Measurements from ENCODE around the gene DTD1.

Gene DTD1

DNA sequence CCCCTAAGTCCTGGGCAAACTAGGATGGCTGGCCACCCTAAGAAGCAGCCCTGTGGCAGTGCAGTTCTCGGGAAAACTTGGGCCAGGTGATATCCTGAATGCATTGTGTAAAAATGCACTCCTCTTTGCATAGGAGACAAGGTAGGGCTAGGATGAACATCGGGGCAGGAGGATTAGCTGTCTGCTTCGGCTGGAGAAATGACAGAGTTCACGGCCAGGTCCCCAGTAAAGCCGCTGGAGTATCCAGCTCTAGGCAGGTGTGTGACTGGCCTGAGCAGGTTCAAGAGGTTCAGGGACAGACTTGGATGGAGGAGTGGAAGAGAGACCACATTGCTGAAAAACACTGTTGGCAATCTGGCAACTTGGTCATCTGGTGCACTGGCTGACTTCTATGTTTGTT lies 26.4 kb downstream of the DTD1 start:
- no peak for DNase-seq (ENCODE audit: low read depth in 1 of 2, low spot score in 1 of 2)

DNA sequence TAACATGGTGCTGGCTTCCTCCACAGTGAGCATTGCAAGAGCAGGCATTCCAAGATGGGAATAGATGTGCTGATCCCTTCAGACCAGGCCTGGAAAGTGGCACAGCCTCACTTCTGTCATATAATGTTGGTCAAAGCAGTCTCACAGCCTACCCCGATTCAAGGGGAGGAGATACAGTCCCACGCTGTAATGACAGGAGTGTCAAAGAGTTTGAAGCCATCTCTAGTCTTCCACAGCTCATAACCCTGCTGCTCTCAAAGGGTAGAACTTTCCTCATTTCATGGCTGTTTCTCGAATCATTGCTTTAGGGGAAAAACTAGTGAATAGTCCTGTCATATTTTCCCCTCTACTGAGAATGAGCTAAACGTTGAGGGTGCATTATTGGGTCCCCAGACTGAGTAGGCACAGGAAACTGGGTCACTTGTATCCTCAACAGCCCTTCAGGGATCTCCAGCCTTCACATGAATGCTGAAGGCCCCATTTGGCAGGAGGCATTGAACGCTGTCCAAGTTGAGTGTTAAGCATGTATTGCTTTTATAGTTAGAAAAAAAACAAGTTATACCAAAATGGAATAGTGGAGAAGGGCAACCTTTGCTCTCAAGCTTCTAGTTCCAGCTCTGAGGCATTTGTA lies 27.3 kb downstream of the DTD1 start:
- DNase-seq (ENCODE audit: low read depth in 1 of 2, low spot score in 1 of 2) = no peak

DNA sequence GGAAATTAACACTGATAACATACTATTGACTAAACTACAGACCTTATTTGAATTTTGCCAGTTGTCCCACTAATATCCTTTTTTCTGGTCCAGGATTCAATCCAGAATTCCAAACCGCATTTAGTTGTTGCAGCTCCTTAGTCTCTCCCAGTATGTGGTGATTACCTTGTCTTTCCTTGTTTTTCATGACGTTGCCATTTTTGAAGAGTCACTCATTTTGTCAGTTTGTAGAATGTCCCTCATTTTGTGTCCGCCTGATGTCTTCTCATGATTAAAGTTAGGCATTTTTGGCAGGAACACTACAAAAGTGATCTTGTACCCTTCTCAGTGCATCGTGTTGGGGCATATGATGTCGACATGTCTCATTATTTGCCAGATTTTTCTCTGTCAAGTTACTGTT lies 33.1 kb downstream of the DTD1 start:
- no peak for DNase-seq (ENCODE audit: low read depth in 1 of 2, low spot score in 1 of 2)

DNA sequence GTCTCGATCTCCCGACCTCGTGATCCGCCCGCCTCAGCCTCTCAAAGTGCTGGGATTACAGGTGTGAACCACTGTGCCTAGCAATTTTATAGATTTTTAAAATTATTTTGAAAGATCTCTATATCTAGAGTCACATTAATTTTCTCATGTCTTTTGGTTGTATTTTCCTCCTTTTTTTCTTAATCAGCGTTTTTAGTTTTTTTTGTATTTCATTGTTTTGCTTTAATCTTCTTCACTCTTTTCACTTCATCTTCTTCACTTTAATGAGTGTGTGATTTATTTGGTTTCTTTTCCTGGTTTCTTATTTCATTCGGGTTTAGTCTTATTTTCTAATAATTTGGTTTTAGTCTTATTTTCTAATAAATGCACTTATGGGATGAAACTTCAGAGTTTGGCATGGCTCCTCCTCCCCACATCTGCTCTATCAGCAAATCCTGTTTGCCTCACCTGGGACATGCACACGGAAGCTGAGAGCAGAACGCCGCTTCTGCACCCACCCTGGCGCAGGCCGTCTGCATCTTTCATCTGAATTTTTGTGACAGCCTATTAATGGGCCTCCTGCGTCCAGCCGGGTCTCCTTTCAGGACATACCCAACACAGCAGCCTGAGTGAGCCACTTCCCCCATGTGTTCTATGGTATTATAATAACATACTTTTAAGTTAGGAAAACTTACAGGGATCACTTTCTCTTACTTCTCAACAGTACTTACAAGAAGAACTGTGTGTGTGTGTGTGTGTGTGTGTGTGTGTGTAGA lies 35.5 kb downstream of the DTD1 start:
- no peak for DNase-seq (ENCODE audit: low read depth in 1 of 2, low spot score in 1 of 2)

DNA sequence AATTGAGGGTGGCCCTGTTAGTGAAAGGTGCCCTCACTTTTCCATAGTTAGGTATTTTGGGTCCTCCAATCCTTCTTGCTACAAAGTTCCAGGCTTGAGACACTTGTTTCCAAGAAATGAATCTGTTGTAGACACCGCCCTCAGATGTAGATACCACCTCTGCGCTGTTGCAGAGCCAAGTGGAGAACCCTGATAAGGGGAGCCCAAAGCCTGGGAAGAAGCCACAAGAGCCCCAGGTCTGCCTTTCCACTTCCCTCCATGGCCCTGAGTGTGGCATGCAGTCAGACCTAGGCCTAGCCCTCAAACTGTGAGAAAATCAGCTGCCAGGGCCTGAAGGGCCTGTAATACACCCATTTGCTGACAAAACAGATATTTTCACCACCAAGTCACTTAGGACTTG lies 37.1 kb downstream of the DTD1 start:
- DNase-seq (ENCODE audit: low read depth in 1 of 2, low spot score in 1 of 2) = no peak

DNA sequence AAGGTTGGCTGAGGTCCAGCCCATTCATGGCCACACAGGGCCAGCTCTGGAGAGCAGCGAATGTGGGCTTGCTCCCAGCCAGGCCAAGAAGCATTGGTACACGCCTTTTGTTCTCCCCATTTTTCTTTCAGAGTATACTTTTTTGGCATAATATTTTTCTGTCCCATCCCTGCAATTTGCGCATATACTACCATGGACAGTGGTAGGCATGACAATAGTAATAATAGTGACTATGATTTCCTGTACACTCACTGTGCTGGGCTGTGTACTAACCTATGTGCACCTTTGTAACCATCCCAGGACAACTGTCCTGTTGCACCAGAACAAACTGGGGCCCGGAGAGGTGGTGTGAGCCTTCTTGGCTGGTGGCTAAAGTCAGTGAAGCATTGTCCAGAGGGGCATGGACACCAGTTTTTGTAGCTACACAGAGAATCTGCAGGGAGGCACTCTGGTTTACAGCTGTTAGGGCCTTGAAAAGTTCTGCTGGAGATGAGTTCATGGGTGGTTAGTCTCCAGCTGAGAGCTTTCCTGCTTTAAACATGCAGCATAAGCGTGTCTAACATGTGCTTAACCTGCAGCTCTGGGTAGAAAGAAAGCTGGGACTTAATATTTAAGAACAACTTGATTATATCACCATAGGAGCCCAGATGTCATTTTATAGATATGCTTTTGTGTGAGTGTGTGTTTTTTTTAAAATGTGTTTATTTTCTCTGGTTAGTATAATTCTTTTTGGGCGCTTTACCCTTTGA lies 38.2 kb downstream of the DTD1 start:
- DNase-seq (ENCODE audit: low read depth in 1 of 2, low spot score in 1 of 2) = no peak

DNA sequence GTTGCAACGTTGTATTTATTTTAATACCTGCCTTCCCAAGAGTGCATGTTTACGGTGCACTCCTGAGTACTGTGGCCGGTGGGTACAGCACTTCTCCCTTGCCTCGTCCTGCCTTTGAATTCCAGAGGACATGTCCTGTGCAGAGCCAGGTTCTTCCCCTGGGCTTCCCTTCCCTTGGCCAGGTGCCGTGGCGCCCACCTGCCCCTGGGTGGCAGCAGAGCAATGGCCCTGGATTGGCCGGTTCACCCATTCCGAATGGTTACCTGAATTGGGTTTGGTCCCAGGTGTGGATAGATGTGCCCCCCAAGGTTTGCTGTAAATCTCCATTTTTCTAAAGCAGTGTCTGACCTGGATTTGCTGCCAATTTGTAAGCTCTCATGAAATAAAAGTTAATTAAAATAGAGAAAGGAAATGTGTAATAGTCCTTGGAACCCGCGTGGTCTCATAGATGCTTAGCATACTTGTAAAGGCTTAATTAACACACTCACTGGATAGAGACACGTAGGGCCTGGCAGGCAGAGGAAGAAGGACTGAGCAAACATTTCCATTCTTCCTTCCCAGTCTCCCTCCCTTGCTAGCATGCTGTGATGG lies 40.6 kb downstream of the DTD1 start:
- no peak for DNase-seq (ENCODE audit: low read depth in 1 of 2, low spot score in 1 of 2)

DNA sequence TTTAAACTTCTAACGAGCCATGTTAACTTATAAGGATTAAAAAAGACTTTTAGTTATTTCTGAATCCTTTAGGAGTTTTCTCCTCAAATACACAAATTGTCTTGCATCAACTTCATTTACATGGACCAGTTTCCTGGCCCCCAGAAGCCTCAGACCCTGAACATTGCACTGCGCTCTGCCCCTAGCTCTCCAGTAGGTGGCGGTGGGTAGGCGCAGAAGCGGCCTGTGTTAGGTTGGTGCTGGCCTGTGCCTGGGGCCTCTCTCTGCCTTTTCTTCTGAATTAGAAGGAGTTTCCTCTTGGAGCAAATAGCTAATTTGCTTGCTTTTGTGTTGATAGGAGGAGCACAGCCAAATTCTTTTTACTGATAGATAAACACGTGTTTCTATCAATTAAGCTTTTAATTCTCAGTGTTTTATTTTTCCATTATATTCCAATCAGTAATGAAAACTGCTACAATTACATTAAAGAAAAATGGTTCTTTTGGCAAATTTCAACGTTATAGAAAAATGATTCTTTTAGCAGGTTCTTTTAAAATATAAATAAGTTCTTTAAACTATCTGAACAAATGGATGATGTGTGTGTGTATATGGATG lies 44.4 kb downstream of the DTD1 start:
- DNase-seq (ENCODE audit: low read depth in 1 of 2, low spot score in 1 of 2) = peak in 1 of 2 donors; percentile 14

DNA sequence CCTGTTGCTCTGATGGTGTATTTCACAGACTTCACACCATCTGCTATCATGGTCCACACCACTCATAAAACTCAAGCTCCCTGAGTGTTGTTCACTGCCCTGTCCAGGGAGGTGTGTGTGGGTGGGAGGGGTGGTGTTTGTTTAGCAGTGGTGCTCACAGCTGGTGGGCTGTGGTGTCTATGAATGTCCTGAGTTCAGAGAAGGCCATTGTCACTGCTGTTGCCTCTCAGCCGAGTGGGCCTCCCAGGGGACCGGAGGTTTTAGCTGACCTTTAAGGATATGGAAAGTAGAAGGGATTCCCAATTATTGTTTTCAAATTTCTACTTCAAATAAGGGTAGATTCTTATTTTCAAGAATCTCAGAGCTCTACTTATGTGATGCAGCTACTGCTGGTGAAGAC lies 45.6 kb downstream of the DTD1 start:
- DNase-seq (ENCODE audit: low read depth in 1 of 2, low spot score in 1 of 2) = no peak

DNA sequence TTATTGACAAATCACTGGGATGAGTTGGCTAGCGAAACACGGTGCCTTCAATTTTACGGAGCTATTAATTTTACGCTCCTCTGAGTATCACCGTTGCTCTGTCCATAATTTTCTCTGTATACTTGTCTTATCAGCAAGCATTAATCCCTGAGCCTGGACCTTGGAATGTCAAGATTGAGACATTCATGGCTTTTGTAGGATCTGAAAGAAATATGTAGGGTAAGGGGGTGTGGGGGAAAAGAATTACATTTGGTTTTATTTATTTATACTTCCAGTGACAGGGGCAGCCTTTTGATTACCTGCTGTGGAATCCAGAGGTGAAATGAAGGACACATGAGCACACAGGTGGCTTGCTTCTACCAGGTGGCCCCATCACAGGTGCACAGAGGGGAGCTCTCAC lies 46.6 kb downstream of the DTD1 start:
- DNase-seq (ENCODE audit: low read depth in 1 of 2, low spot score in 1 of 2) = no peak

DNA sequence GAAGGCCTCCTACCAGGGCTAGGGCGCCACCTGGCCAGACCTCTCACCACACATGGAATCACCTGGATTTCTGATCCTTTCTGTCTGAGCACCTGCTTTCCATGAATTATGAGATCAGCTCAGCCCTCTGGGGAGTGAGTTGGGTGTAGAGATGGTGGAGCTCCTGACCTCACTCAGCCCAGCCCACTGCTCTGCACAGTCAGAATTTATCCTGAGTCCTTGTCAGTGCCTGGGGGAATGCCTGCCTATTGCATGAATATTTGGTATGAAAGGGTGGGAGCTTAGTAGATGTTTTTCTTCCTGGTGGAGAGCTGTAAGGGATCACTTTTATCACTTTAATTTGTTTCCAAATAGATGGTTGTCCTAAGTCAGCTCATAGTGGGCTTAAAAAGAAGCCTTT lies 47.5 kb downstream of the DTD1 start:
- no peak for DNase-seq (ENCODE audit: low read depth in 1 of 2, low spot score in 1 of 2)

DNA sequence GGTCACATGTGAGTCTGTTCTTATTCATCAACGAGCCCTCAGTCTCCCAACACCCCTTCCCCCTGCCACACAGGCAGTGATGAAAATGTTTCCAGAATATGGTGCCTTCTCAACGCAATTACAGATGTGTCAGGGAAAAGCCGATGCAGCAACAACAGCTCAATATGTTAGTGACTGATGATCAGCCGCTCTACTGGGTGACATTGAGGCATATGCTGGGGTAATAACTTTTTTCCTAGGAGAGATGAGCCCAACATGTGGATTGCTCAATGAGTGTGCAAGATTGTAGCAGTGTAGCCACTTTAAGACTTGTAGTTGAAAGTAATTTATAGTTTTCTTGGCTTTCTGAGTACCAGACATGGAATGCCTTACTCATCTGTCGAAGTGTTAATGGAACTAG lies 49.4 kb downstream of the DTD1 start:
- DNase-seq (ENCODE audit: low read depth in 1 of 2, low spot score in 1 of 2) = no peak

DNA sequence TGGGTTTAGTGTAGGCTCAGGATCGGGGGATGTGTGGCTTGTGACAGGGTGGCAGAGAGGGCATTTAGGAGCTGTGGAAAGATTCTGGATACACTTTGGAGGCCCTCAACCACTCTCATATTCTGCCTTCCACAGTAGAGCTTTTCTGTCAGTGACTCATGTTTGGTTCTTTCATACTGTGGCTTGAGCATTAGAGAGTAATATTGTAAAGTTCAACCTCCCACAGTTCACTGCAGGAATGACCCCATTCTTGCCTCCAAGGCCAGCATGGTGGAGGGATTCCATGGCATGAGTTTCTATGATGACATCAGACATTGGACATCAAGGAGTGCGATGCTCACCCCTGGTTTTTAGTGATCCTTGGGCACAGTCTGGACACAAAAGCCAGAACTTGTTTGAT lies 50.9 kb downstream of the DTD1 start:
- no peak for DNase-seq (ENCODE audit: low read depth in 1 of 2, low spot score in 1 of 2)

DNA sequence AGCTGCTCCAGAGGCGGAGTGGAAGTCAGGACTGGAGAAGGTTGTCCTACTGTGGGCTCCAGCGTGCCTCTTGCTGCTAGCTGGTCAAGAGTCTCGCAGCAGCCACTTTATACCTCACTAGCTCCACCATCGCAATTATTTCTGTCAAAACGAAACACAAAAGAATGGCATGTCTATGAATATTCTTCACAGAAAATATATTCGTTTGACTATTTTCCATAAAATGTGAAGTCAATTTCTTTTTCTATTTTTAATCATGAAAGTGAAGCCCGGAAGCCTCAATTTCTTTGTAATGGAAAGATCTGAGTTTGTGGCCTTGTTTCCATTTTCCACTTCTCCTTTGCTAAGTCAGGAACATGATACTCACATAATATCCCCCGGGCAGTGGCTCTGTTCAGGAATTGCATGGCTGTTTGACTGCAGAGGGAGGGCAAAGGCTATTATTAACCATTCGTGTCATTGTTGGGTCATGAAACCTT lies 51.7 kb downstream of the DTD1 start:
- no peak for DNase-seq (ENCODE audit: low read depth in 1 of 2, low spot score in 1 of 2)

DNA sequence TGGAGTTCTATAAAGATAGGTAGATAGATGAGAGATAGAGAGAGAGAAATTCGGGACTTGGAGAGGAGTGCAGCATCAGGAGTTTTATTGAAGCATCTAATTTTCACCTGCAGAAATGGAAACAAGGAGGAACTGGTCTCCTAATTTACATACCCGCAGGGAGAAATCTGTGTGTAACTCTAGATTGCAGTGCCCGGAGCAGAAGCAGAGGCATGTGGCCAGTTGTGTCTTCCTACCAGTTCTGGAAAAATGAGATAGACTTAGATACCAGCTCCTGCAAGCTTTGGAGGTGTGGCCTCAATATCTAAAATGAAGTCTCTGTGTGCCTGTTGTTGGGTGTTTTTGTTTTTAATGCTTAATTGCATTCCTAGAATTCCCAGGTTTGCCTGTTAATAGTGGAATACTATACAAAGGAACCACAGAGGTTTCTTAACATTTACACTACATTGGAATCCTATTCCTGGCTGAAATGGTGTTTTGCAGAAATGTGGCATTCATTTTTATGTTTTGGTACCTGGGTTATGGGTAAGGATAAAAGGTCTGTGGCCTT lies 57.4 kb downstream of the DTD1 start:
- DNase-seq (ENCODE audit: low read depth in 1 of 2, low spot score in 1 of 2) = no peak

DNA sequence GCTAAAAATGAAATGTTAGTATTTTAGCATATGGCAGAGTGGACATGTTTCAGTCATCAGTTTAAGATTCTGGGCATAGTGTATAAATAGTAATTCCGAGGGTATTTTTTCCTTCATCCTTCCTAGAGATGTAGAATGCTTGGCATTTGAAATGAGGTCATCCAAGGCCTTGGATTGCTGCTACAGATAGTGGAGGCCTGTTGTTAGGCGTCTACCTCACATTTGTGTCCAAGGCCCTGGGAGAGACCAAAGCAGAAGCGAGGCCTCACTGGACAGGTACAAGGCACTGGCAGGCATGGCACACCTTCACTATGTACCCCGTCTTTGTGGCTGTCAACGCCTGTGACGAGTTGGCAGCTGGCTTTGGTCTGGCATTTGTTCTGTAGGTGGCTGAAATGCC lies 58.0 kb downstream of the DTD1 start:
- no peak for DNase-seq (ENCODE audit: low read depth in 1 of 2, low spot score in 1 of 2)

DNA sequence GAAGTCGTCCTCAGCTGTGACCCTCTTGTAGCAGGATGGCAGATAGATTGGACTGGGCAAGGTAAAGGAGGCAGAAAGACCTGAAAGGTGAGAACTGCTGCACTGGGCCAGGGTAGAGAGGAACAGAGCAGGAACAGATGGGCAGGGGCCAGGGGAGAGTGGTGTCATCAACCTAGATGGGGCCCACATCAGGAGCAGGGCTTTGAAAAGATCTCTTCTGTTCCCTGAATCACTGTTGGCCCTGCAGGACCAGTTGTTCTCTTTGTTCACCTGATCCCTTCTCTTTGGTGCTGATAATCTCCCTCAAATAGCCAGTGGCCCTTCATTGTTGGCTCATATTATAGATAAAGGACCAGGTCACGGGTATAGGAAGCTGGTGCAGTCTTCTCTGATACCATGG lies 59.9 kb downstream of the DTD1 start:
- DNase-seq (ENCODE audit: low read depth in 1 of 2, low spot score in 1 of 2) = no peak

DNA sequence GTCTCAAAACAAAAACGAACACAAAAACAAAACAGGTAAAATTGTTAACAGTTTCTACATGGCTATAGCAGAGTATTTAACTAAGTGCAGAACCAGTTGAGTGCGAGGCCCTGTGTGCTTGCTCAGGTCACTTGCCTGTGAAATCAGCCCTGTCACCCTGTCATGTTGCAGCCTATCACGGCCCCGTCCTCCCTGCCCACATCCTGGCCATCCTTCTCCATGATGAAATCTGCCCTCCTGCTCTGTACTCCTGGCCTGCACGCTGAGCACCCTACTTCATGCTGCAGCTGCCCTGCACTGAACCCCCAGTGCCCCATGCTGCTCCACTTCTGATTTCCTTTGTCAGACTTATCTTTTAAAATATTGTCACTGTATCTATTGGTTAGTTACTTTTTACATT lies 62.4 kb downstream of the DTD1 start:
- no peak for DNase-seq (ENCODE audit: low read depth in 1 of 2, low spot score in 1 of 2)

DNA sequence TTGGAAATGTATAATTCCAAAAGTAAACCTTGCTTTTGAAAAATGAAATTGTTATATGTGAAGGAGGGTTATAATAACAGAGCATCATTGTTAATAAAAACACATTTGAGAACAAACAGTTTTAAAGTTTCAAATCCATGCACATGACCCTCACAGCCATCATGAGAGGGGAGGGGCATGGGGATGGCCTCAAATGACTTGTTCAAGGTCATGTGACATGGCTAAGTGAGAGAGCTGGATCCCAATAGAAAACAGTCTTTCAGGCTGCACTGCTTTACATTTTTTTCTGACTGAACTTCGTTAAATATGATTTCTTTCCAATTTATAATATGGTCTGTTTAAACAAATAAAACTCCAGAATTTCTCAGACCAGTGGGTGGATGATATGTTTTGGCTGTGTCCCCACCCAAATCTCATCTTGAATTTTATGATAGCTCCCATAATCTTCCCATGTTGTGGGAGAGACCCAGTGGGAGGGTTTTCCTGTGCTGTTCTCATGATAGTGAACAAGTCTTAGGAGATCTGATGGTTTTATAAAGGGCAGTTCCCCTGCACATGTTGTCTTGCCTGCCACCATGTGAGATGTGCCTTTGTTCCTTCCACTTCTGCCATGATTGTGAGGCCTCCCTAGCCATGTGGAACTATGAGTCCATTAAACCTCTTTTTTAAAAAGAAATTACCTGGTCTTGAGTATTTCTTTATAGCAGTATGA lies 66.0 kb downstream of the DTD1 start:
- no peak for DNase-seq (ENCODE audit: low read depth in 1 of 2, low spot score in 1 of 2)

DNA sequence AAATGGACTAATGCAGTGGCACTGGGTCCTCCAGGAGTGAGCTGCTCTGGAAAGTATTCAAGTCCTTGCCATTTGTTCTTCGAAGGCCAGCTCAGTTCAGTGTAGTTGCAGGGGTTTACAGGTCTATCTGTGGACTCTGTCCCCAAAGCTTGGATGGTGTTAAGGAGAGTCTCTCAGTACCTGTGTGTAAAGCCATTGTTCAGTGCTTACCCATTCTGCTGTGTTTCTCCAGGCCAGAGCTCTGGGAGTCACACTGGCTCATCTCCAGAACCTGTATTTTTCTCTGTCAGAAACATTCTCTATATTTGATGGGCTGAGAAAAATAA lies 66.6 kb downstream of the DTD1 start:
- no peak for DNase-seq (ENCODE audit: low read depth in 1 of 2, low spot score in 1 of 2)

DNA sequence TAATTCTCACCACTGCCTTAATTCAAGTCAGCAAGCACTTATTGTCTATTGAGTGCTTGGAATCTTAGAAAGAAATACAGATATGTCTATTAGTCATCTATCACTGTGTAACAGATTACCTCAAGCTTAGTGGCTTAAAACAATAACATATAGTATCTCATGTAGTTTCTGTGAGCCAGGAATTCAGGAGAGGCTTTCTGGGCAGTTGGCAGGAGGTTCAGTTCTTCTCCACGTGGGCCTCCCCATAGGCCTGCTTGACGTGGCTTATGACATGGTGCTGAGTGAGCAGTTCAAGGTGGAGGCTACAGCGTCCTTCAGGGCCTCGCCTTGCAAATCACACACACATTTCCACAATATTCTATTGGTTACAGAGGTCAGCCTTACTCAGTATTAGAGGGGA lies 69.7 kb downstream of the DTD1 start:
- no peak for DNase-seq (ENCODE audit: low read depth in 1 of 2, low spot score in 1 of 2)
